HL-60/S4 treated with retinoic acid at 250 ng/mL for 4 days and 3 days (cell line): ENCODE measurements around the gene VPS13D.

Experiments used
- in situ Hi-C: fragments of 300-500 bp; cut with MboI; formaldehyde crosslinking; loops from 2 replicates; pipeline ENCODE4 v1.7.0; 2022; ENCODE audit warnings: low sequenced_read_pairs

The VPS13D gene

GRCh38 chr1:12415038-12415466 lies 185.2 kb downstream of the VPS13D start:
- in situ Hi-C loops: no loop called here

DNA sequence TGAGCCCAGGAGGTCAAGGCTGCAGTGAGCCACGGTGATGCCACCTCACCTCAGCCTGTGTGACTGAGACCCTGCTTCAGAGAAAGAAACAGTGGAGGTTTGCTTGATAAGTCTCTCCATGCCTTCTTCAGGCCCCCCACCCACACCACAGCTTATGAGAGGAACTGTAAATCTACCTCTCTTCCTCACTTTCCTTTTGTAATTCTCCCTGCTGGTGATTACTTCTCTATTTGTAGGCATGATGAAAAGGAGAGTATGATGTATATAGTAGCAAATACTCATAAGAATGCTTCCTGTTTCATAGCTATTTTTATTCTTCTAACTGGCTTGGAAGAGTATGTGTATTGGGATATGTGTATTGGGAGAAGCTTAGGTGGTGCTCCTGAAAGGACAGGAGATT lies 186.3 kb downstream of the VPS13D start:
- in situ Hi-C loops: no loop called here

- in situ Hi-C loops: no loop called here
Measured at GRCh38 chr1:12416744-12417143, 186.9 kb downstream of the VPS13D start.

DNA sequence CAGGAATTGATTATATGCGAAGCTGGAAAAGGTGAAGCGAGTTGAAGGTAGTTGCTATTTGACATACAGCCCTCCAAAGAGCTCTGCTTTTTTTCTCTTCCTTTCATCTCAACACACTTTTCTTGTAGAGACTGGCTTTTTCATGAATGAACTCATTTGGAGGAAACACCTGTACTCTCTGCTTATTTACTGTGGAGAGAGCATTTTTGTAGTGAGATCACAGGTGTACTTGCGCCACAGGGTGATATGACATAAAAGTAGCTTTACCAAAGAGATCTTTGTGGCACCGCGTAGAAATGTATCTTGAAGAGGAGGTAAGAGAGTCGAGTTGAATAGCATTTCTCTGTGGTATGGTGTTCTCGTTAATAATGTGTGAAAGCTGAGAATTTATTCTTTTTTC lies 187.6 kb downstream of the VPS13D start:
- in situ Hi-C loops: no loop called here

GRCh38 chr1:12420171-12420570 lies 190.3 kb downstream of the VPS13D start:
- in situ Hi-C loops: no loop called here

DNA sequence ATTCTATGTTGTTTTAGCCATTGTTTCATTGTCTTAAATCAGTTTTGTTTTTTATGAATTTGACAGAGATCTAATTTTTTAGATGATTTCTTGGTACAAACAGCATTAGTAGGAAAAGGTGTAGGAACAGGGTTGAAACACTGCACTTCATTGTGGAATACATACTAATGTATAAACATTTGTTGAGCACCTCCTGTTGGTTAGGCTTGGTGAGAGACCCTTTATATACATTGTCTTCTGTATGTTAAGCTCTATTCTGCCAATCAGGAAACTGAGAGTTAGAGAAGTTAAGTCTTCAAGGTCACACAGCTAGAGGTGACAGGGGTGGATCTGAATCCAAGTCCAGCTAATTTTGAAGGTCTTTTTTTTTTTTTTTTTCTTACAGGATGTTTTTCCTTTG lies 192.7 kb downstream of the VPS13D start:
- in situ Hi-C loops: no loop called here

GRCh38 chr1:12424087-12424529 lies 194.3 kb downstream of the VPS13D start:
- in situ Hi-C loops: no loop called here

DNA sequence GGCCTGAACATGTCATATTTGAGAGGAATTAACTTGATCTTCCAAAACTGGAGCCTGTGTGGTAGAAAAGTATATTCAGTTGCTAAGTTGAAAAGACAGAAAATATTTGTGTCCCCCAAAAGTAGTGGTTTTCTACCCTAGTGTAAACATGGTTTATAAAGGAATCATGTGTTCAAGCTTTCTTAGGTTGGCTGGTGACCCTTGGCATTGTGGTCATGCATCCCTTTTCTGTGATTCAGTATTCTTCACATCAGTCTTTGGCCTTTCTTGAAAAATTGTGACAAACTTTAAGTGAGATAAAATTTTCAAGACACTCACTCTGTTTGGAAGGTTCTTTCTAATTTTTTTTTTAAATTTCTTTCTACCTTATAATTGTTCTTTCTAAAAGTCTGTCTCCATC lies 195.0 kb downstream of the VPS13D start:
- in situ Hi-C loops: no loop called here

DNA sequence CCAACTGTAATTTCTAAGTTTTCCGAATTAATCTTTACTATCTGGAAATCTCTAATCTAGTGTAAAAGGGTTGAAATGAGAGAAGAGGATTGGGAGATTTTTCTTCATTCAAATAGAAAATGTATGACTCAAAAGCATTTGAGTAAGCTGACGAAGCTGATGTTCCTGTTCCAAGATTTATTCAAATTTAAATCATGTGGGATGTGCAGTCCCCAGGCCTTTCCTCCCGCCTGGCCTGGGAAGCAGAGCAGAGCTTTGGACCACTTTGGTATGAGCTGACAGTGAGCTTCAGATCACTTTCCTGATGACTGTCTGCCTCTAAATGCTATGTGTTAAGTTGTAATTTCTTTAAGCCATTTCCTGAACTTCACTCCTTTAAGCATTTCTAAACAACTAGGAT lies 196.2 kb downstream of the VPS13D start:
- in situ Hi-C loops: no loop called here

DNA sequence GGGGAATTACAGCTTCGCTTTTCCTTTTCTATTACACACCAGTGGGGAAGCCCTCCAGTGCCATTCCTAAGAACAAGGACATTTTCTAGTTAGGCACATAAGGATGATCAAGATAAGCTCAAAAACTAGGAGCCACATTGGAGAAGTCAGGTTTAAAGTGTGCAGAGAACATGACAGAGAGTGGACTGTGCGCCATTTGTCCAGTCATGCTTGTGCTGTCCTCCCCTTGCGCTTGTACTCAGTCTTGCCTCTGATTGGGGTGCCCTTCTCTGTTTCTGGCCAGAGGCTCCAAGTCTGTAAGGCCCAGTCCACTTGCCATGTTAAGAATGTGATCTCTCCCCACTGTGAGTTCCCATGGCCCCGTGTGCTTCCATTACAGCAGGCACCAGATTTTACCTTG lies 198.5 kb downstream of the VPS13D start:
- in situ Hi-C loops: no loop called here

GRCh38 chr1:12430525-12430924 lies 200.7 kb downstream of the VPS13D start:
- in situ Hi-C loops: no loop called here

GRCh38 chr1:12432897-12433296 lies 203.1 kb downstream of the VPS13D start:
- in situ Hi-C loops: no loop called here

DNA sequence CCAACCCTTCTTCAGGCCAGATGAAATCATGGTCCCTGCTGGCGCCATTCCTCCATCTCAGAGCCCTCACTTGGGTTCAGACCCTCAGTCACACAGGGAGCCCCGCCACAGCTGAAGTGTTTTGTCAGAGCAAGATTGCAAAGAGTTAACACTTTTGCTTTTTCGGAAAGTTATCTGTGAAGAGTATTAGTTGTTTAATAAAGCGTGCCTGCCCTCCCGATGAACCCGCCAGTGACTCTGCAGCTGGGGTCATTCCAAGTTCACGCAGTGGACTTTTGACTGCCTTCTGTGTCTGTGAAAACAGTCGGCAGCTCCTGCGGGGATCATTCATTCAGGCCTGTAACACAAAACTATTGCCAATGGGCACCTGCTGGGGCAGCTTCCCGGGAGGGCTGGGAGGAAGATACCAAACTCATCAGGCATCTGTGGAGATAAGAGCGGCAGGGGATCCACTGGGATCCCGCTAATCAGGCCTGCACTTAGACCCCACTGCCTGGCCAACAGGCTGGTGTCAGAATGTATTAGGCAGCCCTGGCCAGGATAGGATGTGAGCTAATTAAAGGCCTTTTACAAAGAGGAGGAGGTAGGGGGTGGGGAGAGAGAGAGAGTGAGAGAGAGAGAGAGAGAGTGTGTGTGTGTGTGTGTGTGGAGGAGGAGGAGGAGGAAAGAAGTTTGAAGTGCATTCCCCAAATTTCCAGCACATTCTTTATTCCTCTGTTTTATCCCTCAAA lies 203.7 kb downstream of the VPS13D start:
- in situ Hi-C loops: no loop called here

- in situ Hi-C loops: no loop called here
Measured at GRCh38 chr1:12434174-12434573, 204.3 kb downstream of the VPS13D start.

- in situ Hi-C loops: no loop called here
Measured at GRCh38 chr1:12434686-12435085, 204.9 kb downstream of the VPS13D start.

GRCh38 chr1:12435639-12436344 lies 206.0 kb downstream of the VPS13D start:
- in situ Hi-C loops: no loop called here

- in situ Hi-C loops: no loop called here
Measured at GRCh38 chr1:12436345-12436658, 206.5 kb downstream of the VPS13D start.

DNA sequence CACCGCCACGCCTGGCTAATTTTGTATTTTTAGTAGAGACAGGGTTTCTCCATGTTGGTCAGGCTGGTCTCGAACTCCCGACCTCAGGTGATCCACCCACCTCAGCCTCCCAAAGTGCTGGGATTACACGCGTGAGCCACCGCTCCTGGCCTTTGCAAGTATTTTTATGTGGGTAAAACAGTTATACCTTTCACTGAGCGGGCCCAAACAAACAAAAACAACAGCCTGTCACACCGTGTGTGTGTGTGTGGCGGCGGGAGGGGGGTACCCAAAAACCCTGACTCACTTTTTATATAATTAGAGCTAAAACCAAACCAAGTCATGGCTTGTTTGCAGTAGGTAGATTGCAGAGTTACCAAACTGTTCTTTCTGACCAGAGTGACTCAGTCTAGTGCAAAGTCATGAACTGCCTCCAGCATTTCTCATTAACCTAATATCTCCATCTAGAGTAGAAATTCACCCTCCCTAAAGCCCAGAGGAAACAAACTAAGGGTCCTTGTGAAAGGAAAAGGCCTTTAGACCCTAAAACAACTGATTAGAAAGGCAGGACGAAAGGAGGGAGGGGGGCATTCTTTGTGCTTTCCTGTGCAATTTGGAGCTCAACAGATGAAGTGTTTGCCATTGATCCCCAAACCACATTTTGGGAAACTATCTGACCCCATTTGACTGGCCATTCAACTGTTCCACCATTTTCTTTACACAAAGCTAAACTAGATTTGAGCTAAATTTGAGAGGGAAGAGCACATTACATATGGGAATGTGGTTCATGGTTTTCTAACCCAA lies 207.2 kb downstream of the VPS13D start:
- in situ Hi-C loops: no loop called here

DNA sequence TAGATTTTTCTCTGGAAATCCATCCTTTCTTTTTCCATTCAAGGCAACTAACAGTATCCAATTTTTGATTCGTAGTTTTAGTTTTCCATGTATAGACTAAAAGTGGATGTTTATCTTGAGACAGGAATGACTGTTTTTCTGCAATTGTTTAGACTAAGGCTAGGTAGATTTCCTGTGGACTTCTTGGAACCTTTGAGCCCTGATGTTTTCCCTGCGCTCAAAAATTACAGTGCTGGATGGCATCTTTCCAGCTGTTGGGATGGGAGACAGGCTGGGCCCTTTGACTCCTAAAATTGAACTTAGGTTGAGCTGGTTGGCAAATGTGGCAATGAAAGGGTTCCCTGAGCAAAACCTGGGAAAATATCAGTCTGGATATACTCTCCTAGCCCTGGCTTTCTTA lies 207.8 kb downstream of the VPS13D start:
- in situ Hi-C loops: no loop called here

- in situ Hi-C loops: no loop called here
Measured at GRCh38 chr1:12438349-12438924, 208.6 kb downstream of the VPS13D start.

DNA sequence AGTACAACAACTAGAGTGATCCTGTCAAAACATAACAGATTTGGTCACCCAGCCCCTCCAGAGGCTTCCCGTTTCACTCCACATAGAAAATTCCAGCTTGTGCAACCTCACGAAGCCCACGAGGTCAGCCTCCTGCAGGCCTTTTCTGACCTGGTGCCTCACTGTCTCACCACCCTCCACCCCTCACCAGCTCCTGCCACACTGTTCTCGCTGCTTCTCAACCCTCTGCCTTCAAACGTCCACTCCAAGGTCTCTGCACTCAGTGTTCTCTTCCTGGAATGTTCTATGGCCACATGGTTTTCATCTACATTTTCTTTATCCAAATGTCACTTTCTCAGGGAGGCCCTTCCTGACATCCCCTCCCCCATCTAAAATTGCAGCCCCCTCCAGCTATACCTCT lies 209.2 kb downstream of the VPS13D start:
- in situ Hi-C loops: no loop called here
